Body of pancreas (tissue), 4 donors: ENCODE data around the gene PIGZ.

Source experiments
- POLR2A ChIP-seq, 3 donors: fragments of 450-650 bp; IDR thresholded peaks; one replicate each; pipeline ENCODE4 v1.6.1; 2016; ENCODE audit warnings: antibody characterized with exemption in 3 of 3, mild to moderate bottlenecking in 2 of 3
- TF ChIP-seq, protein P1 (sequence below), 7 experiments: fragments of 450-650 bp in 4 of 7; fragments of 200-600 bp in 3 of 7; sonication (generic) in 3 of 7; IDR thresholded peaks; one replicate each; pipeline ENCODE4 v1.5.1; 2016 to 2019; ENCODE audit warnings: antibody characterized with exemption in 7 of 7

DNA sequence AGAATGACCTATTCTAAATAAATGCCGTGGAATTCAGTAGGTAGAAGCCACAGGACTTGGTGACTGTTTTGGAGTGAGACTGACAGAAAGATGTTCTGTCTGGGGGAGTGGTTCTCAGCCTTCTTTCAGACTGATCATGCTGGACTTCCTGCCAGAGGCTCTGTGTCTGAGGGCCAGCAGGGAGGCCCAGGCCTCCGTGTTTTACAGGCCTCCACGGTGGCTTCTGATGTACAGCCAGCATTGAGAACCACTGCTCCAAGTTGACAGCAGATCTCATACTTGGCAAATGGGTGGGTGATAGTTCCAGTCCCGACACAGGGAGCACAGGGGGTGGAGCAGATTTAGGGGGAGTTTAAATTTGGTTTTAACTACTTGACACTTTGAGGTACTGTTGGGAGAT, 6.7 kb upstream of the PIGZ start:
- no peak for TF ChIP-seq POLR2A (IDR thresholded peaks at IDR 0.05)
- TF ChIP-seq, protein P1, sequence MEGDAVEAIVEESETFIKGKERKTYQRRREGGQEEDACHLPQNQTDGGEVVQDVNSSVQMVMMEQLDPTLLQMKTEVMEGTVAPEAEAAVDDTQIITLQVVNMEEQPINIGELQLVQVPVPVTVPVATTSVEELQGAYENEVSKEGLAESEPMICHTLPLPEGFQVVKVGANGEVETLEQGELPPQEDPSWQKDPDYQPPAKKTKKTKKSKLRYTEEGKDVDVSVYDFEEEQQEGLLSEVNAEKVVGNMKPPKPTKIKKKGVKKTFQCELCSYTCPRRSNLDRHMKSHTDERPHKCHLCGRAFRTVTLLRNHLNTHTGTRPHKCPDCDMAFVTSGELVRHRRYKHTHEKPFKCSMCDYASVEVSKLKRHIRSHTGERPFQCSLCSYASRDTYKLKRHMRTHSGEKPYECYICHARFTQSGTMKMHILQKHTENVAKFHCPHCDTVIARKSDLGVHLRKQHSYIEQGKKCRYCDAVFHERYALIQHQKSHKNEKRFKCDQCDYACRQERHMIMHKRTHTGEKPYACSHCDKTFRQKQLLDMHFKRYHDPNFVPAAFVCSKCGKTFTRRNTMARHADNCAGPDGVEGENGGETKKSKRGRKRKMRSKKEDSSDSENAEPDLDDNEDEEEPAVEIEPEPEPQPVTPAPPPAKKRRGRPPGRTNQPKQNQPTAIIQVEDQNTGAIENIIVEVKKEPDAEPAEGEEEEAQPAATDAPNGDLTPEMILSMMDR (IDR thresholded peaks at IDR 0.05): no peak
